Endothelial cell of umbilical vein (primary cell): Measurements from ENCODE around the gene OR2F1. TPM values are rescaled to one million over a fixed set of nuclear protein-coding genes. Genes with fewer than 3 reads are reported as not detected.

Experiments used
- BruUV-seq: library from RNA; stranded (reverse); fragments of 400-500 nt; replicated peaks from 2 replicates; lab custom pipeline; 2021; lab: Mats Ljungman, UMichigan
- CTCF ChIA-PET: fragments of 300-600, 350-600 bp; sonication (Branson Sonifier 250); formaldehyde crosslinking; loops from one replicate; lab custom pipeline; 2021; ENCODE audit warnings: antibody characterized with exemption, inconsistent platforms; lab: Charles Lee
- POLR2A ChIA-PET: fragments of 300-600, 350-600 bp; sonication (Branson Sonifier 250); formaldehyde crosslinking; loops from one replicate; lab custom pipeline; 2021; ENCODE audit warnings: antibody characterized with exemption, inconsistent platforms; lab: Charles Lee
- DNase-seq: peaks from one replicate; pipeline ENCODE4 v3.0.0-alpha.2; 2011; ENCODE audit warnings: low read depth, low spot score
- FAIRE-seq: peaks from 2 replicates; lab custom pipeline; 2011; peaks lifted over from hg19 to GRCh38; lab: Jason Lieb, UNC
- H2AFZ ChIP-seq: 2 replicates; pipeline ENCODE4 v1.6.0; 2012; ENCODE audit warnings: low read depth, low read length, control low read depth, inconsistent platforms
- H3K27ac ChIP-seq: 2 replicates; pipeline ENCODE4 v1.5.1; 2011; ENCODE audit warnings: low read depth, mild to moderate bottlenecking, control low read depth, low read length, moderate library complexity; ENCODE audit not compliant: insufficient read depth
- H3K27me3 ChIP-seq, 2 experiments: 2 replicates each; pipeline versions ENCODE4 v1.6.0 to v1.6.1; 2011; ENCODE audit warnings: low read length in 2 of 2, mixed read lengths in 1 of 2; ENCODE audit not compliant: control insufficient read depth in 2 of 2, insufficient read depth in 2 of 2
- H3K36me3 ChIP-seq, 2 experiments: 2 replicates in 1 of 2; 3 replicates in 1 of 2; pipeline ENCODE4 v1.5.1; 2011; ENCODE audit warnings: low read length in 2 of 2, mild to moderate bottlenecking in 1 of 2, moderate library complexity in 1 of 2; ENCODE audit not compliant: control insufficient read depth in 2 of 2, insufficient read depth in 2 of 2; ENCODE audit errors: extremely low read depth in 1 of 2
- H3K4me1 ChIP-seq: 3 replicates; pipeline ENCODE4 v1.5.1; 2011; ENCODE audit warnings: mild to moderate bottlenecking, low read length; ENCODE audit not compliant: control insufficient read depth, insufficient read depth; ENCODE audit errors: extremely low read depth
- H3K4me2 ChIP-seq: 2 replicates; pipeline ENCODE4 v1.6.1; 2011; ENCODE audit warnings: low read length, control low read depth, mixed read lengths; ENCODE audit not compliant: insufficient read depth
- H3K4me3 ChIP-seq, 3 experiments: fragments of 200-600 bp in 1 of 3; sonication (generic), shearing (Covaris generic) in 1 of 3; replicated peaks in 1 of 3; 2 replicates each; pipeline ENCODE4 v1.5.1; 2011 to 2016; ENCODE audit warnings: control low read depth in 3 of 3, low read length in 3 of 3, mild to moderate bottlenecking in 2 of 3, inconsistent platforms in 1 of 3, low read depth in 1 of 3, moderate library complexity in 1 of 3; ENCODE audit not compliant: insufficient read depth in 1 of 3
- H3K79me2 ChIP-seq: 2 replicates; pipeline ENCODE4 v1.6.0; 2012; ENCODE audit warnings: low read length, inconsistent platforms; ENCODE audit not compliant: control insufficient read depth, insufficient read depth
- H3K9ac ChIP-seq: replicated peaks from 2 replicates; pipeline ENCODE3; 2011; ENCODE audit warnings: low read length, control low read depth; ENCODE audit not compliant: insufficient read depth; ENCODE audit errors: extremely low read depth
- H3K9me1 ChIP-seq: replicated peaks from 3 replicates; pipeline ENCODE4 v1.6.0; 2011; ENCODE audit warnings: mild to moderate bottlenecking, low read length; ENCODE audit not compliant: control insufficient read depth, insufficient read depth; ENCODE audit errors: extremely low read depth
- H3K9me3 ChIP-seq: replicated peaks from 2 replicates; pipeline ENCODE4 v1.5.1; 2012; ENCODE audit warnings: low read length, inconsistent platforms; ENCODE audit not compliant: control insufficient read depth, insufficient read depth
- H4K20me1 ChIP-seq: replicated peaks from 2 replicates; pipeline ENCODE3; 2011; ENCODE audit warnings: mild to moderate bottlenecking, low read length; ENCODE audit not compliant: control insufficient read depth, insufficient read depth; ENCODE audit errors: extremely low read depth
- EZH2 ChIP-seq: IDR thresholded peaks from 2 replicates; pipeline ENCODE4 v1.6.1; 2012; ENCODE audit warnings: borderline replicate concordance, low read depth, mild to moderate bottlenecking, moderate library complexity, low read length, inconsistent platforms; ENCODE audit not compliant: severe bottlenecking
- FOS ChIP-seq: IDR thresholded peaks from 2 replicates; pipeline ENCODE4 v1.6.1; 2011; ENCODE audit warnings: mild to moderate bottlenecking, low read length, moderate library complexity, borderline replicate concordance; ENCODE audit not compliant: insufficient read depth
- GATA2 ChIP-seq: IDR thresholded peaks from 2 replicates; pipeline ENCODE4 v1.7.0; 2011; ENCODE audit warnings: low read depth, mild to moderate bottlenecking, moderate library complexity, mixed read lengths, low read length; ENCODE audit not compliant: insufficient read length, insufficient read depth
- JUN ChIP-seq: IDR thresholded peaks from 2 replicates; pipeline ENCODE4 v1.6.1; 2011; ENCODE audit warnings: borderline replicate concordance, low read depth; ENCODE audit not compliant: insufficient read length, insufficient read depth
- MYC ChIP-seq: IDR thresholded peaks from one replicate; pipeline ENCODE4 v1.6.1; 2011; ENCODE audit warnings: mild to moderate bottlenecking, low read depth, low read length
- POLR2A ChIP-seq: IDR thresholded peaks from 2 replicates; pipeline ENCODE4 v1.6.1; 2012; ENCODE audit warnings: low read depth, mild to moderate bottlenecking, control low read depth, low read length
- POLR2AphosphoS5 ChIP-seq: IDR thresholded peaks from 2 replicates; pipeline ENCODE4 v1.6.1; 2012; ENCODE audit warnings: low read depth, mild to moderate bottlenecking, control low read depth, low read length, moderate library complexity; ENCODE audit not compliant: insufficient read depth
- dilution Hi-C: fragments of 300-500 bp; cut with MboI; formaldehyde crosslinking; loops from one replicate; pipeline ENCODE4 v1.15.0; 2019; ENCODE audit warnings: low sequenced_read_pairs; ENCODE audit not compliant: extremely low pct_ligation_motif_present
- intact Hi-C: fragments of 100-400 bp; cut with micrococcal nuclease; formaldehyde crosslinking; loops from one replicate; pipeline ENCODE4 v1.10.0; 2022
- polyA plus RNA-seq, 4 experiments: library from polyadenylated mRNA; depleted of rRNA in 3 of 4; stranded (reverse) in 3 of 4; unstranded in 1 of 4; fragments of >200 nt; gene quantifications; 2 replicates each; pipeline versions ENCODE4 v1.2.1 to v1.2.3, GENCODE V29; 2011 to 2012; ENCODE audit warnings: missing spikeins in 1 of 4
- total RNA-seq: library from RNA; stranded (reverse); gene quantifications from 2 replicates; pipeline ENCODE4 v1.2.3, GENCODE V29; 2021
- TF ChIP-seq, protein P1 (sequence below): IDR thresholded peaks from 2 replicates; pipeline ENCODE4 v1.6.1; 2011; ENCODE audit not compliant: insufficient read depth, insufficient read length
- TF ChIP-seq, protein P2 (sequence below), 2 donors: IDR thresholded peaks; 1 replicate in 1 of 2; 2 replicates in 1 of 2; pipeline ENCODE4 v1.5.1; 2011; ENCODE audit warnings: low read length in 2 of 2, mild to moderate bottlenecking in 2 of 2, moderate library complexity in 2 of 2, control low read depth in 1 of 2, inconsistent platforms in 1 of 2, low read depth in 1 of 2; ENCODE audit not compliant: insufficient read depth in 1 of 2; ENCODE audit errors: extremely low read depth in 1 of 2

OR2F1 gene
- total and polyA plus RNA-seq, 2 donors (not counting 3 experiments of a cell fraction or from before 2014, with no cell fraction given), result not detected

DNA sequence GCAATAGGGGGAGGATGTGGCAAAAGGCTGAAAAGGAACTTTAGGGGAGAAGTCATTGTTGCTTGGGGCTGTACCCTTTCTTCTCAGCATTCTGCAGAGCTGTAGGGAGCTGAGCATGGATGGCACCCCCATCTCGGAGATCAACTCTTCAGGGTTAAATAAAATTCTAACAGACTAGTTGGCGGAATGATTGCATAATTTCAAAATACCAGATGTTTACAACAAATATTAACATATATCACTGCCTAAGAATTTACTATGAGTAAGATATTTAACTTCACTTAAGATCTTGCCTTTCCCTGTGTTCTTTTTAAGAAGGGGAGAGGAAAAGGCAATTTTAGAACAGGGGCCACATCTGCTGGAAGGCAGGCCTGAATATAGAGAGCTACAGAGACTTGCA lies 509 bp upstream of the OR2F1 start:
- Histone ChIP-seq H4K20me1 (no peaks in the 10 kb centered on the region), H3K27ac (no peak overlapping the region), H3K4me1 (no peaks in the 10 kb centered on the region), H3K9me3 (no peaks in the 10 kb centered on the region), H3K27me3 (peaks cover 4 to 8% of the 10 kb centered on the region in 2 experiments), H3K79me2 (no peaks in the 10 kb centered on the region), H3K4me2 (no peak overlapping the region), H3K36me3 (no peaks in the 10 kb centered on the region), H3K4me3 (no peak overlapping the region), H3K9me1 (peaks cover 2% of the 10 kb centered on the region), H2AFZ (no peak overlapping the region), H3K9ac (no peak overlapping the region)
- TF ChIP-seq POLR2AphosphoS5 (no peak), JUN (no peak), FOS (no peak), POLR2A (no peak), GATA2 (no peak), EZH2 (no peak), MYC (no peak)
- TF ChIP-seq, protein P1, sequence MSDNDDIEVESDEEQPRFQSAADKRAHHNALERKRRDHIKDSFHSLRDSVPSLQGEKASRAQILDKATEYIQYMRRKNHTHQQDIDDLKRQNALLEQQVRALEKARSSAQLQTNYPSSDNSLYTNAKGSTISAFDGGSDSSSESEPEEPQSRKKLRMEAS, result no peak
- TF ChIP-seq, protein P2, sequence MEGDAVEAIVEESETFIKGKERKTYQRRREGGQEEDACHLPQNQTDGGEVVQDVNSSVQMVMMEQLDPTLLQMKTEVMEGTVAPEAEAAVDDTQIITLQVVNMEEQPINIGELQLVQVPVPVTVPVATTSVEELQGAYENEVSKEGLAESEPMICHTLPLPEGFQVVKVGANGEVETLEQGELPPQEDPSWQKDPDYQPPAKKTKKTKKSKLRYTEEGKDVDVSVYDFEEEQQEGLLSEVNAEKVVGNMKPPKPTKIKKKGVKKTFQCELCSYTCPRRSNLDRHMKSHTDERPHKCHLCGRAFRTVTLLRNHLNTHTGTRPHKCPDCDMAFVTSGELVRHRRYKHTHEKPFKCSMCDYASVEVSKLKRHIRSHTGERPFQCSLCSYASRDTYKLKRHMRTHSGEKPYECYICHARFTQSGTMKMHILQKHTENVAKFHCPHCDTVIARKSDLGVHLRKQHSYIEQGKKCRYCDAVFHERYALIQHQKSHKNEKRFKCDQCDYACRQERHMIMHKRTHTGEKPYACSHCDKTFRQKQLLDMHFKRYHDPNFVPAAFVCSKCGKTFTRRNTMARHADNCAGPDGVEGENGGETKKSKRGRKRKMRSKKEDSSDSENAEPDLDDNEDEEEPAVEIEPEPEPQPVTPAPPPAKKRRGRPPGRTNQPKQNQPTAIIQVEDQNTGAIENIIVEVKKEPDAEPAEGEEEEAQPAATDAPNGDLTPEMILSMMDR (IDR thresholded peaks at IDR 0.05; ENCODE audit: extremely low read depth in 1 of 2, insufficient read depth in 1 of 2, low read depth in 1 of 2, low read length in 2 of 2), result no peak
- intact Hi-C loops (no loop called here), dilution Hi-C loops (no loop called here)
- POLR2A ChIA-PET, result no interaction called here
- CTCF ChIA-PET, result no interaction called here
- FAIRE-seq (no peak), DNase-seq (no peak)
- BruUV-seq, result no TSS peak
